Loucy (cell line): ENCODE measurements around the gene HELZ.

ENCODE experiments used
- EZH2phosphoT487 ChIP-seq: fragments of 200-600 bp; IDR thresholded peaks from 2 replicates; pipeline ENCODE4 v1.6.1; 2018; ENCODE audit warnings: antibody characterized with exemption, mild to moderate bottlenecking, moderate library complexity, borderline replicate concordance
- TF ChIP-seq, protein P1 (sequence below): fragments of 200-600 bp; sonication (generic); conservative IDR thresholded peaks from 2 replicates; pipeline ENCODE4 v1.5.1; 2014; ENCODE audit warnings: mild to moderate bottlenecking, antibody characterized with exemption, low read length

DNA sequence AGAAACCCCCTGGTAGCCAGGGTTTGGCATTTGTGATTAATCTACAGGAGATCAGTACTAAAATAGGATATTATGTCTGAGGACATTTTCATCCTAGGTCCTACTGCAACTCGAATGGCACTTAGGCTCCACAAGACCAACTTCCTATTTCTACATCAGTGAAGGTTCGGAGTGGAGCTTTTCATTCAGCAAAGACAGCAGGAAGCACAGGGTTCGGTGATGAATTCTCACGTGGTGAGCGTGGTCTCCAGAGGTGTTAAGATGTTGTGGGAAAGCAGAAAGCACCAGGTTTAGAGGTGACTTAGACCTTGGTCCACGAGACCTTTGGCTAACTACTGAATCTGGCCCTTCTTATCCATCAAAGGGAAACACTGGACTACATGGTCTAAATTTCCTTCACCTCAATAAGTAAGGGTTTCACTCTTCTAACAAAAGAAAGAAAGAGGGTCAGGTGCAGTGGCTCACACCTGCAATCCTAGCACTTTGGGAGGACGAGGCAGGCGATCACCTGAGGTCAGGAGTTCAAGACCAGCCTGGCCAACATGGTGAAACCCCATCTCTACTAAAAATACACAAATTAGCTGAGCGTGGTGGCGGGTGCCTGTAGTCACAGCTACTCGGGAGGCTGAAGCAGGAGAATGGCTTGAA is 13.9 kb upstream of the HELZ start:
- TF ChIP-seq, protein P1, sequence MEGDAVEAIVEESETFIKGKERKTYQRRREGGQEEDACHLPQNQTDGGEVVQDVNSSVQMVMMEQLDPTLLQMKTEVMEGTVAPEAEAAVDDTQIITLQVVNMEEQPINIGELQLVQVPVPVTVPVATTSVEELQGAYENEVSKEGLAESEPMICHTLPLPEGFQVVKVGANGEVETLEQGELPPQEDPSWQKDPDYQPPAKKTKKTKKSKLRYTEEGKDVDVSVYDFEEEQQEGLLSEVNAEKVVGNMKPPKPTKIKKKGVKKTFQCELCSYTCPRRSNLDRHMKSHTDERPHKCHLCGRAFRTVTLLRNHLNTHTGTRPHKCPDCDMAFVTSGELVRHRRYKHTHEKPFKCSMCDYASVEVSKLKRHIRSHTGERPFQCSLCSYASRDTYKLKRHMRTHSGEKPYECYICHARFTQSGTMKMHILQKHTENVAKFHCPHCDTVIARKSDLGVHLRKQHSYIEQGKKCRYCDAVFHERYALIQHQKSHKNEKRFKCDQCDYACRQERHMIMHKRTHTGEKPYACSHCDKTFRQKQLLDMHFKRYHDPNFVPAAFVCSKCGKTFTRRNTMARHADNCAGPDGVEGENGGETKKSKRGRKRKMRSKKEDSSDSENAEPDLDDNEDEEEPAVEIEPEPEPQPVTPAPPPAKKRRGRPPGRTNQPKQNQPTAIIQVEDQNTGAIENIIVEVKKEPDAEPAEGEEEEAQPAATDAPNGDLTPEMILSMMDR = no peak
- no peak for TF ChIP-seq EZH2phosphoT487
